CD4-positive, alpha-beta T cell (primary cell): ENCODE data around the gene FAM177A1. TPM values are rescaled to one million over a fixed set of nuclear protein-coding genes. Genes with fewer than 3 reads are reported as not detected.

Source experiments
- ATAC-seq: fragments of 200-7000 bp; cut with Tn5 transposase; one replicate; pipeline ENCODE4 v1.10.0; 2022; ENCODE audit warnings: mild to moderate bottlenecking; ENCODE audit not compliant: poor library complexity
- CTCF ChIA-PET: fragments of 350-600 bp; sonication (Branson Sonifier 250); formaldehyde crosslinking; loops from one replicate; lab custom pipeline; 2021; ENCODE audit warnings: antibody characterized with exemption, inconsistent platforms; lab: Charles Lee
- POLR2A ChIA-PET: fragments of 350-600 bp; sonication (Branson Sonifier 250); formaldehyde crosslinking; loops from one replicate; lab custom pipeline; 2021; ENCODE audit warnings: antibody characterized with exemption, inconsistent platforms; lab: Charles Lee
- DNase-seq, 14 experiments: peaks; one replicate each; pipeline ENCODE4 v3.0.0-alpha.2; 2013 to 2020; ENCODE audit warnings: mixed read lengths in 2 of 14
- H3K27ac ChIP-seq, 2 donors: one replicate each; pipeline versions ENCODE4 v1.5.1 to v1.7.0; 2013; ENCODE audit warnings: low read length in 2 of 2, low read depth in 1 of 2, mild to moderate bottlenecking in 1 of 2
- H3K27me3 ChIP-seq, 2 experiments: 1 replicate in 1 of 2; 2 replicates in 1 of 2; pipeline versions ENCODE4 v1.6.1 to v1.7.0; 2013; ENCODE audit warnings: low read length in 2 of 2, control low read depth in 1 of 2, mild to moderate bottlenecking in 1 of 2, moderate library complexity in 1 of 2; ENCODE audit not compliant: insufficient read depth in 2 of 2, control insufficient read depth in 1 of 2
- H3K36me3 ChIP-seq: one replicate; pipeline ENCODE4 v1.6.1; 2013; ENCODE audit warnings: low read length, control low read depth; ENCODE audit not compliant: insufficient read depth
- H3K4me1 ChIP-seq: one replicate; pipeline ENCODE4 v1.6.1; 2013; ENCODE audit warnings: low read length, control low read depth; ENCODE audit not compliant: insufficient read depth
- H3K4me3 ChIP-seq: one replicate; pipeline ENCODE4 v1.5.1; 2013; ENCODE audit warnings: mild to moderate bottlenecking, low read length, moderate library complexity
- H3K9me3 ChIP-seq, 2 experiments: 1 replicate in 1 of 2; 2 replicates in 1 of 2; pipeline versions ENCODE4 v1.6.1 to v1.7.0; 2013; ENCODE audit warnings: low read length in 2 of 2, mild to moderate bottlenecking in 2 of 2, control low read depth in 1 of 2, moderate library complexity in 1 of 2; ENCODE audit not compliant: control insufficient read depth in 1 of 2, insufficient read depth in 1 of 2
- H3K27ac Mint-ChIP-seq: one replicate; pipeline ENCODE4 v1.8.0; 2020; ENCODE audit warnings: mixed read lengths
- H3K27me3 Mint-ChIP-seq: one replicate; pipeline ENCODE4 v1.8.0; 2021; ENCODE audit warnings: mixed read lengths
- H3K36me3 Mint-ChIP-seq: one replicate; pipeline ENCODE4 v1.8.0; 2021; ENCODE audit warnings: low read depth, mixed read lengths
- H3K4me1 Mint-ChIP-seq: one replicate; pipeline ENCODE4 v1.8.0; 2021; ENCODE audit warnings: low read depth, mixed read lengths
- H3K4me3 Mint-ChIP-seq: one replicate; pipeline ENCODE4 v1.8.0; 2020; ENCODE audit warnings: mild to moderate bottlenecking, mixed read lengths
- H3K9me3 Mint-ChIP-seq: one replicate; pipeline ENCODE4 v1.8.0; 2020; ENCODE audit warnings: mixed read lengths
- CTCF ChIP-seq: fragments of 200-600 bp; IDR thresholded peaks from one replicate; pipeline ENCODE4 v1.8.0; 2022; ENCODE audit warnings: antibody characterized with exemption, mild to moderate bottlenecking
- intact Hi-C, 2 experiments: fragments of 100-400 bp; cut with DNase I in 1 of 2; cut with micrococcal nuclease in 1 of 2; formaldehyde crosslinking; loops; one replicate each; pipeline versions ENCODE4 v1.15.1 to v1.9.0; 2023 to 2025; cut with DNase I, micrococcal nuclease
- total RNA-seq, 174 experiments: library from RNA in 2 of 174; stranded (reverse) in 2 of 174; gene quantifications; one replicate each; pipeline ENCODE4 v1.2.3 and lab custom pipeline; 2021 to 2026

FAM177A1 gene
- total RNA-seq, 2 experiments from 2014 or later = 172 to 186 TPM

DNA sequence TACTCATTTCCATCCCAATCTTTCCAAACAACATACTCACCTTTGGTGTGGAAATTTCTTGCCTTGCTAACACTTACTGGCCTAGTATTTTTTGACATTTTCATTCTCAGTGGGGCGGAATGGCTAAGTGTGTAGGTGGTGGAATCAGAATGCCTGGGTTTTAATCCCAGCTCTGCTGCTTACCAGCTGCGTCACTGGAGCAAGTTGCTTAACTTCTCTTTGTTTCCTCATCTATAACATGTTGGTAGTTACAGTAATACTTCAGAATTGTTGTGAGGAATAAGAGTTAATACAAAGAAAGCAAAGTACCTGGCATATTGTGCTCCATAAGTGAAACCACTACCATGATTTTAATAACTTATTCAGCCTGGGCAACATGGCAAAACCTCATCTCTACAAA lies 3.0 kb upstream of the FAM177A1 start:
- H3K27me3 Mint-ChIP-seq = no peaks in the 10 kb centered on the region
- TF ChIP-seq CTCF = no peak
- intact Hi-C loops = loop anchor here in 1 of 2 experiments (5.0 to 10.0 kb wide), 2 partner anchors 369 to 782 kb away; partner anchors contain the start of gene BRMS1L
- H3K4me1 Mint-ChIP-seq = peaks cover 25% of the 10 kb centered on the region
- H3K36me3 ChIP-seq = no peaks in the 10 kb centered on the region
- peak overlapping the region; percentile 73 for H3K27ac Mint-ChIP-seq
- ChIA-PET CTCF (no interaction called here), POLR2A (interaction anchor here (1.0 to 1.1 kb wide), 3 partner anchors 60 to 92 kb away, joined by 3 to 4 read pairs (median 3); partner anchors contain the start of gene SRP54)
- peaks cover 12% of the 10 kb centered on the region for H3K36me3 Mint-ChIP-seq
- H3K4me3 ChIP-seq = no peak overlapping the region
- H3K9me3 ChIP-seq = no peaks in the 10 kb centered on the region
- H3K9me3 Mint-ChIP-seq = no peaks in the 10 kb centered on the region
- peak overlapping the region; percentile 46 for H3K4me3 Mint-ChIP-seq
- no peaks in the 10 kb centered on the region for H3K27me3 ChIP-seq
- ATAC-seq = no peak
- H3K27ac ChIP-seq = no peak overlapping the region
- peaks cover 11% of the 10 kb centered on the region for H3K4me1 ChIP-seq
- DNase-seq = no peak

DNA sequence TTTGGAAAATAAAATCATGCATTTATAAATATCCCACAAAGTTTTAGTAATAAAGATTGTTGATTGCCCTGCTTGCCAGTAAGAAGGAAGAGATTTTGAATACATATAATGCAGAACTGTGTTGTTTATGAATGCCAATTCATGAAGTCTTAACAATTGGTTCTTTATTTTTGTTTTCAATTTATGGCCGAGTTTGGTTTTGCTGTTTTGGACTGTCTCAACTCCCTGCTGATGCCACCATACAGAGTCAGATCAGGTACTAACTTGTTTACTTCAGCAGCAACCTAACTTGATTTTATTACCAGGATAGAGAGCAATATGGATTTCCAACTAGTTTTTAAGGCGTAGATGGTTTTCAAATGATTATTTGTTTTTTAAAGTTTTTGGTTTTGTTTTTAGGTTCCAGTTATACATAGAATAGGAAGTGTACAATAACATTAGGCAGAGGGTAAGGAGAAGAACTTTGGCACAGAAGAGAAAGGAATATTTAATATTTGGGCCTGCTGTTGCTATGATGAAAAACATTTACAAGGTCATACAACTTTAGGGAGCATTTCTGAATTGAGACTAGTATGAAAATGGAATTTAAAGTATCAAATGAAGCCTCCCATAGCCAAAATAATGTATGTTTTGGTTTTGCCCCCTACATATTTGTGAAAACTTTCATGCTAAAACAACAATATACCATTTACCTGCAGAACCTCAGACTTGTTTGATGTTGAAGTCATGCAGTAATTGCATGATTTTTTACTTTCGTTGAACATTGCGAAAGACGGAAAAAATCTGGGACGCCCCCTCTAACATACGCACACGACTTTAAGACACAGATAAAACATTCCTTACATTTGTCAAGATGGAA lies 904 bp upstream of the FAM177A1 start:
- peaks cover 28% of the 10 kb centered on the region for H3K36me3 Mint-ChIP-seq
- DNase-seq (no peak), ATAC-seq (peak; percentile 35)
- peak overlapping the region; percentile 91 for H3K4me3 Mint-ChIP-seq
- no peak for TF ChIP-seq CTCF
- POLR2A ChIA-PET = interaction anchor here (0.5 to 3.1 kb wide), 18 partner anchors 12 to 1275 kb away, joined by 3 to 131 read pairs (median 4); partner anchors contain the start of genes BAZ1A, MBIP, NFKBIA and PPP2R3C
- H3K27ac ChIP-seq = peak overlapping the region; percentile 85 to 97
- H3K4me3 ChIP-seq = peak overlapping the region; percentile 68
- H3K9me3 ChIP-seq = no peaks in the 10 kb centered on the region
- peaks cover 7% of the 10 kb centered on the region for H3K36me3 ChIP-seq
- H3K27me3 ChIP-seq = no peaks in the 10 kb centered on the region
- H3K27me3 Mint-ChIP-seq = no peaks in the 10 kb centered on the region
- CTCF ChIA-PET = interaction anchor here (0.6 to 2.2 kb wide), 5 partner anchors 15 to 111 kb away, joined by 3 to 8 read pairs (median 3); partner anchors contain the start of genes PPP2R3C and PRORP
- peaks cover 36% of the 10 kb centered on the region for H3K4me1 Mint-ChIP-seq
- H3K4me1 ChIP-seq = peaks cover 11% of the 10 kb centered on the region
- H3K9me3 Mint-ChIP-seq = no peaks in the 10 kb centered on the region
- intact Hi-C loops = loop anchor here (2.0 to 10.0 kb wide), 5 partner anchors 173 to 780 kb away; partner anchors contain the start of genes BRMS1L (in 1 of the 2), NFKBIA (in 1 of the 2) and PSMA6 (in 1 of the 2)
- H3K27ac Mint-ChIP-seq = peak overlapping the region; percentile 94

GRCh38 chr14:35045798-35046047 lies 349 bp upstream of the FAM177A1 start:
- H3K36me3 ChIP-seq = peaks cover 10% of the 10 kb centered on the region
- H3K27ac ChIP-seq = peak overlapping the region; percentile 85 to 97
- peak overlapping the region; percentile 91 for H3K4me3 Mint-ChIP-seq
- intact Hi-C loops = loop anchor here (1.0 to 10.0 kb wide), 8 partner anchors 63 to 779 kb away; partner anchors contain the start of genes PRORP (in 2 of the 2), SRP54 (in 2 of the 2), BAZ1A (in 1 of the 2) and BRMS1L (in 1 of the 2)
- no peaks in the 10 kb centered on the region for H3K27me3 ChIP-seq
- POLR2A ChIA-PET = interaction anchor here (0.5 to 3.1 kb wide), 19 partner anchors 13 to 1275 kb away, joined by 3 to 131 read pairs (median 3); partner anchors contain the start of genes BAZ1A, MBIP, NFKBIA and PPP2R3C
- ATAC-seq = no peak
- peaks cover 11% of the 10 kb centered on the region for H3K4me1 ChIP-seq
- H3K4me3 ChIP-seq = peak overlapping the region; percentile 68
- peak overlapping the region; percentile 94 for H3K27ac Mint-ChIP-seq
- H3K9me3 ChIP-seq = no peaks in the 10 kb centered on the region
- CTCF ChIA-PET = interaction anchor here (0.6 to 2.2 kb wide), 7 partner anchors 14 to 359 kb away, joined by 3 to 8 read pairs (median 3); partner anchors contain the start of genes NFKBIA, PPP2R3C and PRORP
- TF ChIP-seq CTCF = no peak
- no peak for DNase-seq
- peaks cover 36% of the 10 kb centered on the region for H3K4me1 Mint-ChIP-seq
- no peaks in the 10 kb centered on the region for H3K27me3 Mint-ChIP-seq
- H3K36me3 Mint-ChIP-seq = peaks cover 34% of the 10 kb centered on the region
- no peaks in the 10 kb centered on the region for H3K9me3 Mint-ChIP-seq
